HFFc6 (cell line): ENCODE measurements around the gene MYO3B. TPM values are rescaled to one million over a fixed set of nuclear protein-coding genes. Genes with fewer than 3 reads are reported as not detected.
A peak's percentile ranks its signal among the peaks of the same experiment; 100 is the strongest.

ENCODE experiments used
- DNase-seq: peaks from one replicate; pipeline ENCODE4 v3.0.0-alpha.2; 2018
- H3K27ac Mint-ChIP-seq: 2 replicates; pipeline ENCODE4 v1.8.0; 2020; ENCODE audit warnings: mild to moderate bottlenecking, mixed read lengths
- H3K27me3 Mint-ChIP-seq: 2 replicates; pipeline ENCODE4 v1.8.0; 2021; ENCODE audit warnings: mild to moderate bottlenecking, moderate library complexity, mixed read lengths; ENCODE audit not compliant: insufficient read depth
- H3K36me3 Mint-ChIP-seq: 2 replicates; pipeline ENCODE4 v1.8.0; 2021; ENCODE audit warnings: low read depth, mixed read lengths
- H3K4me1 Mint-ChIP-seq: 2 replicates; pipeline ENCODE4 v1.8.0; 2020; ENCODE audit warnings: low read depth, mixed read lengths
- H3K4me3 Mint-ChIP-seq: 2 replicates; pipeline ENCODE4 v1.8.0; 2020; ENCODE audit warnings: mild to moderate bottlenecking, moderate library complexity, mixed read lengths
- H3K9me3 Mint-ChIP-seq: 2 replicates; pipeline ENCODE4 v1.8.0; 2020; ENCODE audit warnings: mild to moderate bottlenecking, mixed read lengths
- CTCF ChIP-seq: fragments of 200-600 bp; sonication (generic); IDR thresholded peaks from 2 replicates; pipeline ENCODE4 v1.5.0; 2021; ENCODE audit warnings: antibody characterized with exemption, mild to moderate bottlenecking
- total RNA-seq, 6 experiments: library from RNA; stranded (reverse); fragmentation: NEBNext Ultra II Directional; extraction: Animal tissue kit (Norgen Biotek cat#: 25700); gene quantifications; 2 replicates in 1 of 6; 3 replicates in 5 of 6; pipeline ENCODE4 v1.2.3, GENCODE V29; 2021

Gene MYO3B
- total RNA-seq, 6 experiments from 2014 or later: not detected

GRCh38 chr2:170252414-170252813, 74.5 kb downstream of the MYO3B start:
- Mint-ChIP-seq H3K4me1 (no peaks in the 10 kb centered on the region), H3K36me3 (no peaks in the 10 kb centered on the region), H3K9me3 (peaks cover 10% of the 10 kb centered on the region; the same call in 1 of the 2 replicates), H3K27ac (no peak overlapping the region), H3K27me3 (peaks cover 3% of the 10 kb centered on the region), H3K4me3 (no peak overlapping the region)
- DNase-seq: no peak
- no peak for TF ChIP-seq CTCF

- Mint-ChIP-seq H3K27ac (no peak overlapping the region), H3K36me3 (no peaks in the 10 kb centered on the region), H3K4me3 (no peak overlapping the region), H3K9me3 (peaks cover 10% of the 10 kb centered on the region; the same call in 1 of the 2 replicates), H3K4me1 (no peaks in the 10 kb centered on the region), H3K27me3 (no peaks in the 10 kb centered on the region; the same call in 1 of the 2 replicates)
- TF ChIP-seq CTCF: no peak
- DNase-seq: no peak
Observed at GRCh38 chr2:170253721-170254230, 75.8 kb downstream of the MYO3B start.

- TF ChIP-seq CTCF: no peak
- peaks cover 10% of the 10 kb centered on the region; the same call in 1 of the 2 replicates for H3K9me3 Mint-ChIP-seq
- H3K27ac Mint-ChIP-seq: no peak overlapping the region
- H3K36me3 Mint-ChIP-seq: no peaks in the 10 kb centered on the region
- H3K27me3 Mint-ChIP-seq: no peaks in the 10 kb centered on the region; the same call in 1 of the 2 replicates
- no peaks in the 10 kb centered on the region for H3K4me1 Mint-ChIP-seq
- no peak overlapping the region for H3K4me3 Mint-ChIP-seq
- DNase-seq: no peak
Observed at GRCh38 chr2:170254293-170254732, 76.4 kb downstream of the MYO3B start.

GRCh38 chr2:170255137-170255536, 77.2 kb downstream of the MYO3B start:
- TF ChIP-seq CTCF: no peak
- H3K36me3 Mint-ChIP-seq: no peaks in the 10 kb centered on the region
- H3K4me3 Mint-ChIP-seq: no peak overlapping the region
- H3K4me1 Mint-ChIP-seq: no peaks in the 10 kb centered on the region
- peaks cover 14% of the 10 kb centered on the region for H3K9me3 Mint-ChIP-seq
- no peaks in the 10 kb centered on the region; the same call in 1 of the 2 replicates for H3K27me3 Mint-ChIP-seq
- no peak overlapping the region for H3K27ac Mint-ChIP-seq
- DNase-seq: no peak

- no peak overlapping the region for H3K27ac Mint-ChIP-seq
- H3K36me3 Mint-ChIP-seq: no peaks in the 10 kb centered on the region
- no peaks in the 10 kb centered on the region; the same call in 1 of the 2 replicates for H3K27me3 Mint-ChIP-seq
- H3K4me3 Mint-ChIP-seq: no peak overlapping the region
- no peak for TF ChIP-seq CTCF
- peaks cover 21% of the 10 kb centered on the region for H3K9me3 Mint-ChIP-seq
- DNase-seq: peak; percentile 5
- H3K4me1 Mint-ChIP-seq: no peaks in the 10 kb centered on the region
Observed at GRCh38 chr2:170255971-170256370, 78.0 kb downstream of the MYO3B start.
